Measurements from ENCODE around the gene ZFYVE19.
"Not testable (repeated sequence)": the region's sequence is repeated elsewhere in the genome, so short reads cannot be mapped to it uniquely, and the experiment has no call there.

Gene ZFYVE19

GRCh38 chr15:40853241-40853890 lies 46.5 kb downstream of the ZFYVE19 start:
- no peak for DNase-seq (ENCODE audit: low spot score)
- TF ChIP-seq, protein P1, sequence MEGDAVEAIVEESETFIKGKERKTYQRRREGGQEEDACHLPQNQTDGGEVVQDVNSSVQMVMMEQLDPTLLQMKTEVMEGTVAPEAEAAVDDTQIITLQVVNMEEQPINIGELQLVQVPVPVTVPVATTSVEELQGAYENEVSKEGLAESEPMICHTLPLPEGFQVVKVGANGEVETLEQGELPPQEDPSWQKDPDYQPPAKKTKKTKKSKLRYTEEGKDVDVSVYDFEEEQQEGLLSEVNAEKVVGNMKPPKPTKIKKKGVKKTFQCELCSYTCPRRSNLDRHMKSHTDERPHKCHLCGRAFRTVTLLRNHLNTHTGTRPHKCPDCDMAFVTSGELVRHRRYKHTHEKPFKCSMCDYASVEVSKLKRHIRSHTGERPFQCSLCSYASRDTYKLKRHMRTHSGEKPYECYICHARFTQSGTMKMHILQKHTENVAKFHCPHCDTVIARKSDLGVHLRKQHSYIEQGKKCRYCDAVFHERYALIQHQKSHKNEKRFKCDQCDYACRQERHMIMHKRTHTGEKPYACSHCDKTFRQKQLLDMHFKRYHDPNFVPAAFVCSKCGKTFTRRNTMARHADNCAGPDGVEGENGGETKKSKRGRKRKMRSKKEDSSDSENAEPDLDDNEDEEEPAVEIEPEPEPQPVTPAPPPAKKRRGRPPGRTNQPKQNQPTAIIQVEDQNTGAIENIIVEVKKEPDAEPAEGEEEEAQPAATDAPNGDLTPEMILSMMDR (IDR thresholded peaks at IDR 0.05; ENCODE audit: extremely low read depth, missing control alignments), result no peak

- TF ChIP-seq, protein P1 (IDR thresholded peaks at IDR 0.05; ENCODE audit: extremely low read depth, missing control alignments), result no peak
- no peak for DNase-seq (ENCODE audit: low spot score)
Observed at GRCh38 chr15:40854161-40854560, 47.3 kb downstream of the ZFYVE19 start.

- no peak for DNase-seq (ENCODE audit: low spot score)
Observed at GRCh38 chr15:40855706-40856234, 48.9 kb downstream of the ZFYVE19 start.

DNA sequence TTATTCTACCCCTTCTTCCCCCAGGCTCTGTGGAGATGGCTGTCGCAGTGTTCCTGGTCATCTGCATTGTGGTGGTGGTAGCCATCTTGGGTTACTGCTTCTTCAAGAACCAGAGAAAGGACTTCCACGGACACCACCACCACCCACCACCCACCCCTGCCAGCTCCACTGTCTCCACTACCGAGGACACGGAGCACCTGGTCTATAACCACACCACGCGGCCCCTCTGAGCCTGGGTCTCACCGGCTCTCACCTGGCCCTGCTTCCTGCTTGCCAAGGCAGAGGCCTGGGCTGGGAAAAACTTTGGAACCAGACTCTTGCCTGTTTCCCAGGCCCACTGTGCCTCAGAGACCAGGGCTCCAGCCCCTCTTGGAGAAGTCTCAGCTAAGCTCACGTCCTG lies 49.9 kb downstream of the ZFYVE19 start:
- TF ChIP-seq, protein P1 (IDR thresholded peaks at IDR 0.05; ENCODE audit: extremely low read depth, missing control alignments), result no peak
- no peak for DNase-seq (ENCODE audit: low spot score)

More at GRCh38 chr15:40855706-40856234, 48.9 kb downstream of the ZFYVE19 start:
- TF ChIP-seq, protein P1 (IDR thresholded peaks at IDR 0.05; ENCODE audit: extremely low read depth, missing control alignments), result no peak

DNA sequence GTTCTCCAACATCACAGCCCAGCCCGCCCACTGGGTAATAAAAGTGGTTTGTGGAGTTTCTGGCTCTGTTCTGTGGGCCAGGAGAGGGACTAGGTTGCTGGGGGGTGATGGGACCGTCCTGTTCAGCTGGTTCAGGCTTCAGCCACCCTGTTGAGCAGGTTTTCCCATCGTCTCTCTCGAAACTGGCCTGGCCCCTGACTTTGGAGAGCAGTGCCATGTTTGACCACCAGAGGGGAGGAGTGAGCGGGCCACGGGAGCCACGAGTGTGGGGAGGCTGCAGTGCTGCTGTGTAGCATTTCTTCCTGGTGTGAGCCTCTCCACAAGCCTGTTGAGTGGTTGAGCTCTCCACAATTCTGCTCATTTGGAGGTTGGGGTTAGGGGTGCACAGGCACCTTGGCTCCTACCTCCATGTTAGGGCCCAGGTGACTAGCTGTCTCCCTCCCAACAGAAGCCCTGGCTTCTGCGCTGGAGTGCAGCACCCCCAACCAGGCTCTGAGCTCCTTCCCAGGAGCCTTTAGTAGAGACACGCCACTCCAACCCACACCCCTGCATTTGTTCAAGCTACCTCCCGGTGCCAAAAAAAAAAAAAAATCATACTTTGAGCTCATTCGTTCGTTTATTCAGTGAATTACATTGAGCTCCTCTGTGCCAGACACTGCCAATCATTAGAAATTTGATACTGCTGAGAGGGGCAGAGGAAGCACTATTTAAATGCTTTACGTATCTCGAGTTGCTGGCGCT lies 50.9 kb downstream of the ZFYVE19 start:
- peak; percentile 83 for DNase-seq (ENCODE audit: low spot score)
- TF ChIP-seq, protein P1 (IDR thresholded peaks at IDR 0.05; ENCODE audit: extremely low read depth, missing control alignments), result peak; percentile 91

DNA sequence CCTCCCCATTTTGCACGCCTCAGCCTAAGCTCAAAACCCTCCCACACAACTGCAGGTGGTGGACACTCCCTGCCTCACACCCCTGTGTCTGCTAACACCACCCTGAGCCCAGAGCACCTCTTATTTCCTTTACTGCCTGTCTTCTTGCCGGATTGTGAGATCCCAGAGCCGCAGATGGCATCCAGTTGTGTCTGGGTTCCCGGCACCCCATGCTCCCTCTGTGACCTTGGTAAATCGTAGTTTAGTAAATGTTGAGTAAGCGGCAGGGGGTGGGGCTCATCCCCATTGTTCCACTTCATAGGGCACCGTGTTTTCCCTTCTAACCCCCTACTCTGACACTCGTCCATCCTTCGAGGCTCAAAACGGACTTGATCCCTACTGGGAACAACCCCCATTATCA lies 51.8 kb downstream of the ZFYVE19 start:
- TF ChIP-seq, protein P1 (IDR thresholded peaks at IDR 0.05; ENCODE audit: extremely low read depth, missing control alignments), result no peak
- no peak for DNase-seq (ENCODE audit: low spot score)

DNA sequence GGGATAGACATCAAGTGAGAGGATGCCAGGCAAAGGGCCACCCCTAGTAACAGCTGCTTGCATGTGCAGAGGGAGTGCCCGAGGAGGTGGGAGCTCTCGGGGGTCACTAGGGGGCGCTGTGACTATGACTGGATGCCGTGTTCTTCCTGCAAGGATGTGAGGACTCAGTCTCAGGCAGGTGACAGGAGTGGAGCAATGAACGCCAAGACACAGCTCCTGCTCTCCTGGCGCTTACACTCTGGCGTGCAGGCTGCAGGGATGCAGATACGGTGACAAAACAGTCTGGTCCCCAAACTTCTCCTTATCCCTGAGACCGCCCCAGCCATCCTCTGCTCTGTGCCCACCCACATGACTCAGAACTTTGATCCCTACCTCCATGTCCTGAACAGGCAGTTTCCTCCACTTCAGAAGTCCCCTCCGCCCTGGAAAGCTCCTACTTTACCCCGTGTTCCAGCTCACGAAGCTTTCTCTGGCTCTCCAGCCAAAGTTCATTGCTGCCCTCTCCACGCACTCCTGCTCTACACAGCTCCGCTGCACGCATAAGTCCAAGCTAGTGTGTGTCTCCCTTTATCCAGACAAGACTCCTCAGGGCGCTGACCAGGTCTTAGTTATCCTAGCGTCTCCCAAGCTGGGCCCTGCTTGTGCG lies 52.4 kb downstream of the ZFYVE19 start:
- peak; percentile 85 for DNase-seq (ENCODE audit: low spot score)
- TF ChIP-seq, protein P1 (IDR thresholded peaks at IDR 0.05; ENCODE audit: extremely low read depth, missing control alignments), result peak; percentile 68

GRCh38 chr15:40861147-40861546 lies 54.3 kb downstream of the ZFYVE19 start:
- DNase-seq (ENCODE audit: low spot score), result not testable (repeated sequence)
